Kidney epithelial cell (primary cell): Measurements from ENCODE around the gene TRPT1. TPM values are rescaled to one million over a fixed set of nuclear protein-coding genes. Genes with fewer than 3 reads are reported as not detected.

Experiments used
- DNase-seq: peaks from one replicate; pipeline ENCODE4 v3.0.0-alpha.2; 2010; ENCODE audit warnings: low read depth
- H3K27me3 ChIP-seq: 2 replicates; pipeline ENCODE4 v1.6.0; 2011; ENCODE audit warnings: low read length; ENCODE audit not compliant: control insufficient read depth, insufficient read depth
- H3K36me3 ChIP-seq: 2 replicates; pipeline ENCODE4 v1.5.1; 2011; ENCODE audit warnings: low read length; ENCODE audit not compliant: control insufficient read depth, insufficient read depth
- H3K4me3 ChIP-seq: 2 replicates; pipeline ENCODE4 v1.5.1; 2011; ENCODE audit warnings: low read depth, mild to moderate bottlenecking, control low read depth, low read length
- total RNA-seq: library from RNA; depleted of rRNA; stranded (reverse); fragments of >200 nt; gene quantifications from 2 replicates; pipeline ENCODE4 v1.2.3, GENCODE V29; 2015
- TF ChIP-seq, protein P1 (sequence below): IDR thresholded peaks from 2 replicates; pipeline ENCODE4 v1.5.1; 2011; ENCODE audit warnings: mild to moderate bottlenecking, moderate library complexity, low read length, control low read depth, inconsistent platforms; ENCODE audit not compliant: insufficient read depth, poor library complexity, severe bottlenecking

Gene TRPT1, protein sequence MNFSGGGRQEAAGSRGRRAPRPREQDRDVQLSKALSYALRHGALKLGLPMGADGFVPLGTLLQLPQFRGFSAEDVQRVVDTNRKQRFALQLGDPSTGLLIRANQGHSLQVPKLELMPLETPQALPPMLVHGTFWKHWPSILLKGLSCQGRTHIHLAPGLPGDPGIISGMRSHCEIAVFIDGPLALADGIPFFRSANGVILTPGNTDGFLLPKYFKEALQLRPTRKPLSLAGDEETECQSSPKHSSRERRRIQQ
- 59.8 and 77.1 TPM in 2 replicates for total RNA-seq

DNA sequence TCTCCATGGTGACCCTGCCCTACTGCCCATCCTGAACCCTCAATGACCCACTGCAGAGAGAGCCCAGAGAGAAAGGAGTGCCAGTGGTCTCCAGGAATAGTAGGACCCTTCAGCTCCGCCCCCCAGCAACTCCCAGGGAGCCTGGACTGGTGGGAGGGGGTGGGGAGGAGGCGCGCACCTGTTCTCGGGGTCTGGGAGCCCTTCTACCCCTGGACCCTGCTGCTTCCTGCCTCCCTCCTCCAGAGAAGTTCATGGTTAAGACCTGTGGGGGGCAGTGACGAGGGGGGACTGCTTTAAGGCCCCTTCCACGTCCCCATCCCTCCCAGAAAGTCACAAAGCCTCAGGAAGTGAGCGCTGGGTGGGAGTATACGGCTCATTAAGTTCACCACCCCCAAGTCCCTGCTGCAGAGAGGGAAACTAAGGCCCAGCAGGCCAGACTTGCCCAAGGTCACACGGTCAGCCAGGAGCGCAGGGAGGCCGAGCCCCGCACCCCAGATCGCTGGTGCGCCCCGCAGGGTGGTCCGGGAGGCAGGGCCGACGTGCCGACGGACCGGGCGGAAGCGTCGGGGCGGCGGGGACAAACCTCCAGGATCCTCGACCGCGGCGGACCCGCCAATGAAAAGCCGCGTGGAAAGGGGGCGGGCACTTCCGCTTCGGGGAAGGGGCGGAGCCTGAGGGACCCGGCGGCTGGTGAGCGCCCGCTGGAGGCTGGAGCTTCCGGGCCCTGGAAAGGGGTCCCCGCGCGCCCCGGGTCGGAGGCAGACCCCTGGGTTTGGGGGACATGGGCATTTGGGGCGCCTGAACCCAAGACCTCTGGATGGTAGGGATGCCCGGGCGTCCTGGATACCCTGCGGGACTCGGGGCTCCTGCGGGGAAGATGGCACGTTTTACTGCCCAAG is at the start of gene TRPT1, which contains the start of gene NUDT22:
TSS of gene TRPT1 (minus strand) at position 579 of the 899 bp plus-strand sequence. CDS start at position 253, 326 bp downstream.
TSS of gene NUDT22 (plus strand) at position 667 of the 899 bp plus-strand sequence. CDS start 379 bp downstream, outside the sequence.
- H3K27me3 ChIP-seq: no peaks in the 10 kb centered on the region
- H3K36me3 ChIP-seq: peaks cover 1% of the 10 kb centered on the region
- peak within 1 kb of the TSS; percentile 93 for H3K4me3 ChIP-seq
- no peak for DNase-seq
- TF ChIP-seq, protein P1, sequence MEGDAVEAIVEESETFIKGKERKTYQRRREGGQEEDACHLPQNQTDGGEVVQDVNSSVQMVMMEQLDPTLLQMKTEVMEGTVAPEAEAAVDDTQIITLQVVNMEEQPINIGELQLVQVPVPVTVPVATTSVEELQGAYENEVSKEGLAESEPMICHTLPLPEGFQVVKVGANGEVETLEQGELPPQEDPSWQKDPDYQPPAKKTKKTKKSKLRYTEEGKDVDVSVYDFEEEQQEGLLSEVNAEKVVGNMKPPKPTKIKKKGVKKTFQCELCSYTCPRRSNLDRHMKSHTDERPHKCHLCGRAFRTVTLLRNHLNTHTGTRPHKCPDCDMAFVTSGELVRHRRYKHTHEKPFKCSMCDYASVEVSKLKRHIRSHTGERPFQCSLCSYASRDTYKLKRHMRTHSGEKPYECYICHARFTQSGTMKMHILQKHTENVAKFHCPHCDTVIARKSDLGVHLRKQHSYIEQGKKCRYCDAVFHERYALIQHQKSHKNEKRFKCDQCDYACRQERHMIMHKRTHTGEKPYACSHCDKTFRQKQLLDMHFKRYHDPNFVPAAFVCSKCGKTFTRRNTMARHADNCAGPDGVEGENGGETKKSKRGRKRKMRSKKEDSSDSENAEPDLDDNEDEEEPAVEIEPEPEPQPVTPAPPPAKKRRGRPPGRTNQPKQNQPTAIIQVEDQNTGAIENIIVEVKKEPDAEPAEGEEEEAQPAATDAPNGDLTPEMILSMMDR: peak; percentile 43

DNA sequence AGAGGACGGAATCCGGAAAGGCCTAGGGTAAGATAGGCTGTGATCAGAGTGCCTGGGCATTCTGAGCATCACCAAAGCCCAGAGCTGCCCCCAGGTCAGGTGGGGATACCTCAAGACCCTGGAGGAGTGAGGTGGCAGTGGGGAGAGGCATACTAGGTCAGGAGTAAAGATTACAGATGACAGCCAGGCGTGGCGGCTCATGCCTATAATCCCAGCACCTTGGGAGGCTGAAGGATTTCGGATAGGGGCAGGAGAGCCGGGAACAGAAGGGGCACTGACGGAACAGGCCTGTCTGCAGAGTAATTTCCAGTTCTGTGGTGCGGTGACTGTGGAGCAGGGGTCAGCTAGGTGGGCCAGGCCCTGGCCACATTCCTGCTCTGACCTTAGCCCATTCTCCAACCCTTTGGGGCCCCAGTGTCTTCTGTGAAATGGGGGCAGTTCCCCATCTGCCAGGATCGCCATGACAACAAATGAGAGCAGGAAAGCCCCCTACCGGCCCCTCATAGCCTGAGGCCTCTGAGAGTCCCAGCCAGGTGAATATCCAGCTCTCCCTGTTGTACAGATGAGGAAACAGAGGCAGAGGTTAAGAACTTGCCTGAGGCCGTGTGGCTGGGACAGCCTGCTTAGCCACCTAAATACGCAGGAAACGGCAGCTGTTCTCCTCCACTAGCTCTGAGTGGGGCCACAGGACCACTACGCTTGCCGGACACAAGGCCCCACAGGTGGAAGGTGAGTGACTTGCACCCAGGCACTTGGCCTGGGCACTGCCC is 49.2 kb upstream of the TRPT1 start:
- Histone ChIP-seq H3K36me3 (no peaks in the 10 kb centered on the region), H3K27me3 (no peaks in the 10 kb centered on the region), H3K4me3 (no peak overlapping the region)
- TF ChIP-seq, protein P1: no peak
- no peak for DNase-seq

DNA sequence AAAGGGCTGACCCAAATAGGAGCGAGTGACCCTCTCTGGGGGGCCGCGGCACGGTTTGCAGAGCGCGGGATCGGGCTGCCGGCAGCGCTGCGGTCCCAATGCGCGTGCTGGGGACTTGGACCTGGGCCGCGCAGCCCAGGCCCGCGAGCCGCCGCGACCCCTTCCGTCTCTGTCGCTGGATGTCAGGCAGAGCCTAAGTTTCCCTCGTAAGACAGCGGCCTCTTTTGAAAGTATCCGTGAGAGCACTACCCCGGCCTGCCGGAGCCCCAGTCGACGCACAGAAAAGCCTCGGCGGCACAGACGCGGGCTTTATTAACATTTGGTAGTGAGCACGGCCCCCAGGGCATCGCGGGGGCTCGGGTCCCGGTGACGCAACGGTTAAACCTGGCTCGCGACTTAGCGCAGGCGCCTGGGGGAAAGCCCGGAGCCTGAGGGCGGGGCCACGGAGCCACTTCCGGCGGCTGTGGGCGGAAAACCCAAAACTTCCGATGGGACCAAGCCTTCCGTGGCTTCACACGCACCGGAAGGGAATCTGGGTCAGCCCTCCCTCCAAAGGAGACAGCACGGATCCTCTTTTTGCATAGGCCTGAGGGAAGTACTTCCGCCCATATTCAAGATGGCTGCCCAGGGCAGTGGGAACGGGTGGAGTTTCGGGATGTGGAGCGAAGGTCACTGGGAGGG is 43.7 kb upstream of the TRPT1 start:
- peak; percentile 99 for DNase-seq
- H3K27me3 ChIP-seq: no peaks in the 10 kb centered on the region
- peak overlapping the region; percentile 73 for H3K4me3 ChIP-seq
- TF ChIP-seq, protein P1: no peak
- peaks cover 3% of the 10 kb centered on the region for H3K36me3 ChIP-seq

DNA sequence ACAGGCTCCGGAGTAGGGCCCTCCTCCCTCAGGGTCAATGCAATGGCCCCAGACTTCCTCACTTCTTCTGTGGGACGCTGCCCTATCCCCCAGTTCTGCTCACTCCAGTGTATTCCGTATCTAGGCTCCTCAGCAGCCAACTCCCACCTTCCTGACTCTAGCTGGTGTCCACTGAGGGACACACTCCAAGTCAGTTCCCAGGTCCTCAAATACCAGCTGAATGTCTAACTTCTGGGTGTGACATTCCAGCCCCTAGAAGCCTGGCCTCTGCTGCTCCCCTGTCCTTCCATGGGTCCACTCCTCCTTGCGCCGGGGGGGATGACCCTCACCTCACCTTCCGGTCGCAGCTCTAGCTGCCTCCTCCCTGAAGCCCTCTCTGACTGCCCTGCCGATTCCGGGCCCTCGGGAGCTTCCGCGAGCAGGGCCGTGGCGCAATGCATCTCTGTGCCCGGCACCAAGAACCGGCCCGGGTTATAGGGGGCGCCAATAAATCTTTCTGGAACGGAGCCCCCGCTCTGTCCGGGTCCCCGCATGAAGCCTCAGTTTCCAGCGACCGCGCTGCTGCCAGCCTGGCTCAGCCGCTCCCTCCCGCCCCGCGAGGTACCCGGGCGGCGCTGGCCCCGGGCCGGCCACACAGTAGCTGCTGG is 43.0 kb upstream of the TRPT1 start:
- no peaks in the 10 kb centered on the region for H3K27me3 ChIP-seq
- TF ChIP-seq, protein P1: no peak
- DNase-seq: no peak
- peaks cover 3% of the 10 kb centered on the region for H3K36me3 ChIP-seq
- peak overlapping the region; percentile 73 for H3K4me3 ChIP-seq
